ENCODE results near the gene TMEM229A. TPM values are rescaled to one million over a fixed set of nuclear protein-coding genes. Genes with fewer than 3 reads are reported as not detected.

The TMEM229A gene
- total and polyA plus RNA-seq, 2 of the 8 experiments (the other 6 are each of a cell fraction or from before 2014, with no cell fraction given), result 0.33 to 0.54 TPM

GRCh38 chr7:124042826-124043225, 10.0 kb upstream of the TMEM229A start (continued):
- TF ChIP-seq CHD7 (IDR thresholded peaks at IDR 0.05; ENCODE audit: insufficient replicate concordance, low read length) (no peak), RNF2 (IDR thresholded peaks at IDR 0.05; ENCODE audit: borderline replicate concordance, low read depth, low read length, missing control alignments, poor library complexity, severe bottlenecking) (no peak), CBX5 (IDR thresholded peaks at IDR 0.05; ENCODE audit: low read depth, low read length) (no peak)
